HG02852 (cell line): ENCODE measurements around the gene PLSCR2.
A peak's percentile ranks its signal among the peaks of the same experiment; 100 is the strongest.
"Not testable (repeated sequence)": the region's sequence is repeated elsewhere in the genome, so short reads cannot be mapped to it uniquely, and the experiment has no call there.

Experiments used
- ATAC-seq: cut with Tn5 transposase; IDR thresholded peaks from one replicate; pipeline ENCODE4 v1.9.1; 2021; ENCODE audit warnings: mild to moderate bottlenecking, moderate library complexity; ENCODE audit not compliant: unreplicated experiment

PLSCR2 gene, protein sequence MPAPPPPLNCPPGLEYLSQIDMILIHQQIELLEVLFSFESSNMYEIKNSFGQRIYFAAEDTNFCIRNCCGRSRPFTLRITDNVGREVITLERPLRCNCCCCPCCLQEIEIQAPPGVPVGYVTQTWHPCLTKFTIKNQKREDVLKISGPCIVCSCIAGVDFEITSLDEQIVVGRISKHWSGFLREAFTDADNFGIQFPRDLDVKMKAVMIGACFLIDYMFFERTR

GRCh38 chr3:146469150-146470017, at the start of gene PLSCR2:
Gene PLSCR2 (minus strand): TSS chr3:146469561. CDS start chr3:146459904, 9,657 bp downstream.
- ATAC-seq = peak; percentile 98

DNA sequence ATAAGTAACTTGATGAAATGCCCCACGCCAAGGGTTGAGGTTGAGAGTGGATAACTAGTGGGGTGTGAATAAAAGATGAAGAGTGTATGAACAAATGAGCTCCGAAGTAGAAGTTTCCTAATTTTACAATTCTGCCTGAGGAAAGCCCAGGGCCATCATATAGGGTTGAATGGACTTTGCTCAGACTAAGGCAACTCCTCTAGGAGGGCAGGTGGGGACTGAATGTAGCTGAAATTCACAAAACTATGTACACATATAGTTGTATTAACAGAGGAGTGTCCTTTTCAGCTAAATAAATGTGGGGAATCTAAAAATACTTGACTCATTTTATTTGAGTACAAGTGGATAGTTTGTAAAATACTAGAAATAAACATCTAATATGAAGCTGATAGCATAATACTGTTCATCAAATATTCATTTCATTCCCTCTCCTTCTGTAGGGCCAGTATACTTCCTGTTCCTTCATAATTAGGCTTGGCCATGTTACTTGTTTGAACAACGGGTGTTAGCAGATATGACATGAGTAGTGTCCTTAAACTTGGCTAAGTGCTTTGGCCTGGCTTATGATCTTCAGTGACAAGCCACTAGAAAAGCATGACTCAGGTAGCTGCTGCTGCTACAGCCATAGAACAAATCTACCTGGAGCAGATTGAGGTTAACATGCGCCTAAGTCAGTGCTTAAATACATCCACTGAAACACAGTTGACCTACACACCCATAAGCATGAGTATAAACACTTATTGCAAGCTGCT, 48.5 kb upstream of the PLSCR2 start:
- no peak for ATAC-seq

DNA sequence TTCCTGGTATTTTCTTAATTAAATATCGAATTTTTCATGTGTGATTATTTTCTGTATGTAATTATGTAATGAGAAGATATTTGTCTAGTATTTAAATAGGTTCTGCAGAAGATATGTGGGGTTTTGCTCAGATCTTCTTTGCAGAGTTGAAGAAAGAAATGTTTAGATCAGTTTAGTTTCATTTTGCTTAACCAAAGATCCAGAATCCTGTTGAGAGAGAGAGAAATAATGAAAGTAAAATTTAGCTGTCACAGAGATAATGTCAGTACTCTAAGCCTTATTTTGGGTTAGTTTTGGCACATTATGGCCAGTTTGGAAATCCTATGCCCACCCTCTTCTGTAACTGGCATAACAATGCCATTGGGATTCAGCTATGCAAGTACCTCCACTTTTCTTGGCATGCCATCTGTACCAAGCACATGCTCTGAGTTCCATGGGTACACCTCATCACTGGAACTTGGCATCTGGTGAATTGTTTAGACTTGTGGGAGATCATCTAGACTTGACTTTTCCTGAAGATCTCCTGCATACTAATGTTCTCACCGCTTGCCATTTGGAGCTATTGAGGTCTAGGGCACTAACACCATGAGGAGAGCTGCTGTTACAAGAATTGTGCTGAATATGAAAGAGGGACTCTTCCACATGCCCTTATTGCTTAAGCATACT, 44.2 kb upstream of the PLSCR2 start:
- no peak for ATAC-seq

GRCh38 chr3:146511402-146512134, 42.2 kb upstream of the PLSCR2 start:
- ATAC-seq = no peak

DNA sequence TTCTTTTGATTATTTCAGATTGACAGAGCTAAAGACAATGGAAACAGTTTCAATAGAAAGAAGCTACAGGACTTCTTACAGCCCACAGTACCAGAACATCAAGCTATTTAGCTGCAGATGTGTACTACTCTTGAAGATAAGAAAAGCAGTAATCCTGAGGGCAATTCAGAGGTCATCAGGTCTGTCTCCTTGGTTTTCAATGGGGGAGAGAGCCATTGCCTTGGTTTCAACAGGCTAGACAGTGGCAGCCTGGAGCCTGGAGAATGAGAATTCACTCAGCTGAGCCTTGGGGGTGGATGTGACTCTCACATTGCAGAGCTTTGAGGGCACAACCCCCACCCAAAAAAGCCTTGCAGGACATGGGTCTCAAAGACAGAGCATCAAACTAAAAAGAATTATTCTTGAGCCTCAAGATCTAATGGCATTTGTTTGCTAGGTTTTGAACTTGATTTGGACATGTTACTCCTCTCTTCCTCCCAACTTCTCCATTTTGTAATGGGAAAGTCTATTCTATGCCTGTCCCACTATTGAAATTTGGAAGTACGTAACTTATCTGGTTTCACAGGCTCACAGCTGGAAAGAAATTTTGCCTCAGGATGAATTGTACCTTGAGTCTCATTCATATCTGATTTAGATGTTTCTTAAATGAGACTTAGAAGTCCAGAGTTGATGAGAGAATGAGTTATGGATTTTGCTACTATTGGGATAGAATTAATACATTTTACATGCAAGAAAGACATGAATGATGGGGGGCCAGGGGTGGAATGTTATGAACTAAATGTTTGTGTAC, 38.2 kb upstream of the PLSCR2 start:
- no peak for ATAC-seq

DNA sequence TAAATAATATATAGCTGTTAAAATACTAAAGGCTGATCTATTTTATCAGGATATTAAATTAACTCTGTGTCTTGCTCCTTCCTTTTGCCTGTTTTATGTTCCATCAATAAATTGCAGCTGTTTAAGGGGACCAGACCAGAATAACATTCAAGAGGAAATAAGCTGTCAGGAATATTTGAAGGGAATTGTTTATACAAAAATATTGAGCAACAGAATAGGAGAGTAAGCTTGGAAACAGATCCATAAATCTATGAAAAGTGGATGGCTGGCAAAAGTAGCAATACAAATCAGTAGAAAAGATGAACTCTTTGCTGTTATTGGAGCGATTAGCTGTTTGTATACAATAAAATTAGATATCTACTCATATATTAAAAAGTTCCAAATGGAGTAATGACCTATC, 36.2 kb upstream of the PLSCR2 start:
- no peak for ATAC-seq

- no peak for ATAC-seq
These were observed 35.3 kb upstream of the PLSCR2 start for GRCh38 chr3:146504498-146505197.

GRCh38 chr3:146503461-146504202, 34.3 kb upstream of the PLSCR2 start:
- peak; percentile 98 for ATAC-seq

GRCh38 chr3:146502887-146503460, 33.6 kb upstream of the PLSCR2 start:
- ATAC-seq = no peak

DNA sequence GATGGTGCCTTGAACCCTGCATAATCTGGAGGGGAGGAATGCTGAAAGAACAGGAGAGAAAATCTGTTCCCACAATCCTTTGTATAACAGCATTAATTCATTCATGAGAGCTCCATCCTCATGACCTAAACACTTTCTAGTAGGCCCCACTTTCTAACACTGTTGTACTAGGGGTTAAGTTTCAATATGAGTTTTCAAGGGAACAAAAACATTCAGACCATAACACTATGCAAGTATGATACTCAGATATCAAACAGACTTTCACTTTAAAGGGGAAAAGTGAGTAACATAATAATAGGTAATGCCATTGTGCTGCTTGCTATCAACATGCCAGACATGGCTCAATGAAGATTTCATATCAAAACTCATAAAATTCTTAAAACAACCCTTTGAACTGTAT, 32.4 kb upstream of the PLSCR2 start:
- peak; percentile 30 for ATAC-seq

- ATAC-seq = no peak
These were observed 30.3 kb upstream of the PLSCR2 start for GRCh38 chr3:146499701-146500100.

- no peak for ATAC-seq
These were observed 28.8 kb upstream of the PLSCR2 start for GRCh38 chr3:146498002-146498736.

DNA sequence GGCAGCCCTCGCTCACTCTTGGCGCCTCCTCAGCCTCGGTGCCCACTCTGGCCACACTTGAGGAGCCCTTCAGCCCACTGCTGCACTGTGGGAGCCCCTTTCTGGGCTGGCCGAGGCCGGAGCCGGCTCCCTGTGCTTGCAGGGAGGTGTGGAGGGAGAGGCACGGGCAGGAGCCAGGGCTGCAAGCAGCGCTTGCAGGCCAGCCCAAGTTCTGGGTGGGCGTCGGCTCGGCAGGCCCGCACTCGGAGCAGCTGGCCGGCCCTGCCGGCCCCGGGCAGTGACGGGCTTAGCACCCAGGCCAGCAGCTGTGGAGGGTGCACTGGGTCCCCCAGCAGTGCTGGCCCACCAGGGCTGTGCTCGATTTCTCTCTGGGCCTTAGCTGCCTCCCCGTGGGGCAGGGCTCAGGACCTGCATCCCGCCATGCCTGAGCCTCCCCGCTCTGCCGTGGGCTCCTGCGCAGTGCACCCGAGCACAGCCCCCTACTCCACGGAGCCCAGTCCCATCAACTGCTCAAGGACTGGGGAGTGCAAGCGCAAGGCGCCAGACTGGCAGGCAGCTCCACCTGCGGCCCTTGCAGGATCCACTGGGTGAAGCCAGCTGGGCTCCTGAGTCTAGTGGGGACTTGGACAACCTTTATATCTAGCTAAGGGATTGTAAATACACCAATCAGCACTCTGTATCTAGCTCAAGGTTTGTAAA, 27.9 kb upstream of the PLSCR2 start:
- ATAC-seq = not testable (repeated sequence)

DNA sequence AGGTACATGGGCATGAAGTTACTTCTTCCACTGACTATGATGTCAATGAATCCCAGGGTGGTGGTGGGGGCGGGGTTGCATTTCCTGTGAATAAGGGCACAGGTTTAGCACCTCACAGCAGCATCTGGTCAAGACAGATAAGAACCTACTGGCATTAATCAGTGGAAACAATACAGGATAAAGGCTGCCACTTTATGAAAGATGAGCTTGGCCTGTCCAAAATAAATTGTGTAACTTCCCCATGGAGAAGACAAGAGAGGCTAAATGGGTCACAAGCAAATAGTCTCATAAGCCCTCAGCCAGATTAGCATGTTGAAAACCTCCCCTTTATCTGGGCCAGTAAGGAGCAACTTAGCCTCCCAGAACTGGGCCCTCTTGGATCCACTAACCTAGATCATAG, 27.4 kb upstream of the PLSCR2 start:
- no peak for ATAC-seq

DNA sequence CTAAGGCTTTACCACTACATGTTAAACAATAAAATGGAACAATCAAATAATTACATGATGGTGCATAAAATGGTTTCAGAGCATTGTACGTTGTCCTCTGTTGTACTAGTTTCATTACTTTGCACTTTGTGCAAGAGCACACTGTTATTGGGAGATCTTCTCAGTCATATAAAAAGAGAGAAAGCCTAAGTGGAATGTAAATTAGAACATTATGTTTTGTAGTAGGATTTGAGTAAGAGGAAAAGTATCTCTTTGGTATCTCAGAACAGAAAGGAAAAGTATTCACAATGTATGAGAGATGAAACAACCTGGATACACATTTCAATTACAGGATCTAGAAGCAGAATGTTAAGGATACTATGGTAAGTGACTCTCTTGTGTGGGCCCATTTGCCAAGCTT, 26.9 kb upstream of the PLSCR2 start:
- ATAC-seq = no peak

- no peak for ATAC-seq
These were observed 24.4 kb upstream of the PLSCR2 start for GRCh38 chr3:146493761-146494160.

DNA sequence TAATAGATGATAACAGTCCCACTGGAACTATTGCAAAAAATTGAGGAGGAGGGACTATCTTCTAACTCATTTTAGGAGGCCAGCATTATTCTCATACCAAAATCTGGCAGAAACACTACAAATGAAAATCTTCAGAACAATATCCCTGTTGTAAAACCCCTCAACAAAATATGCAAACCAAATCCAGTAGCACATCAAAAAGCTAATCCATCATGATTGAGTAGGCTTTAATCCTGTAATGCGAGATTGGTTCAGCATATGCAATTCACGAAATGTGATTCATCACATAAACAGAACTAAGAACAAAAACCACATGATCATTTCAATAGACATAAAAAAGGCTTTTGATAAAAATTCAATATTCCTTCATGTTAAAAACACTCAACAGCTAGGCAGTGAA, 23.9 kb upstream of the PLSCR2 start:
- no peak for ATAC-seq
